Fibroblast of skin of right biceps (primary cell): Measurements from ENCODE around the gene STK10.
A peak's percentile ranks its signal among the peaks of the same experiment; 100 is the strongest.

Experiments used
- DNase-seq: peaks from one replicate; pipeline ENCODE4 v3.0.0-alpha.2; 2013

STK10 gene

GRCh38 chr5:172082180-172082579, 105.8 kb downstream of the STK10 start:
- DNase-seq, result no peak

- DNase-seq, result peak; percentile 47
These were observed 108.1 kb downstream of the STK10 start for GRCh38 chr5:172079876-172080275.

GRCh38 chr5:172078726-172079345, 109.2 kb downstream of the STK10 start:
- DNase-seq, result peak; percentile 38

- no peak for DNase-seq
These were observed 110.2 kb downstream of the STK10 start for GRCh38 chr5:172077664-172078425.

GRCh38 chr5:172076761-172077244, 111.2 kb downstream of the STK10 start:
- DNase-seq, result peak; percentile 81

DNA sequence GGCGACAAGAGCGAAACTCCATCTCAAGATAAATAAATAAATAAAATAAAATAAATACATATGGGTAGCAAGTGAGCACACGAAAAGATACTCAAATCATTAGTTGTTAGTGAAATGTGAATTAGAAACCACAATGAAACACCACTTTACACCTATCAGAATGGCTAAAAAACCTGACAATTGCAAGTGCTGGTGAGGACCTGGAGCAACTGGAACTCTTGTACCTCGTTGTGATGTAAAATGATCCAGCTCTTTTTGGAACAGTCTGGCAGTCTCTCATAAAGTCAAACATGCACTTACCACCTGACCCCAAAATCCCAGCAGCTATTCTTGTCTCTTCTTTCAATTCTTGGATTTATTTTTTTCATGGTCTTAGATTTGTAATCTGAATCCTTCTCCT, 112.4 kb downstream of the STK10 start:
- no peak for DNase-seq

GRCh38 chr5:172074896-172075295, 113.1 kb downstream of the STK10 start:
- peak; percentile 49 for DNase-seq

DNA sequence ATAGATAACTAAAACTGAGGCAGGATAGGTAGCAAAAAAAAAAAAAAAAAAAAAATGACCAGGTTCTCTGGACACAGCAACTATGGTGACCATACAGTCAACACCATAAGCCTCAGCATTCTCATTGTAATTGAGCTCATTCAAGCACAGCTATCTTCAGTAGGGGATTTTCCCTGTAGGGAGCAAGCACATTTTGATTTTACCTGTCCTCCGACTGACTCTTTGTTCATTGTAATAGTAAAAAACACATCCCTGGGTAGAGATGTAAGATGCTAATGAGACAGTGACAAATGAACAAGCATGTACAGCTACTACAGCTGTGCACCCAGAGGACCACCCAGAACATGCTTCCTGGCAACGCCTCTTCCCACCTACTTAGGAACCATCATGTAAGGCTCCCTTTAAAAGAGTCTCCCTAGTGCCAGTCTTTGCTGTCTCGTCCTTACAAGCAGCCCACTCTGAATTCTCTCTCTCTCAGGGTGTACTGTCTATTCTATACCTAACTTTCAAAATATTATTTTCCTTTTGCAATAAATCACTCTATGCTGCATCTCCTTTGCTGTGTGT, 116.6 kb downstream of the STK10 start:
- no peak for DNase-seq

- no peak for DNase-seq
These were observed 122.5 kb downstream of the STK10 start for GRCh38 chr5:172065431-172066065.

- no peak for DNase-seq
These were observed 123.3 kb downstream of the STK10 start for GRCh38 chr5:172064766-172065165.

GRCh38 chr5:172064358-172064757, 123.7 kb downstream of the STK10 start:
- no peak for DNase-seq

DNA sequence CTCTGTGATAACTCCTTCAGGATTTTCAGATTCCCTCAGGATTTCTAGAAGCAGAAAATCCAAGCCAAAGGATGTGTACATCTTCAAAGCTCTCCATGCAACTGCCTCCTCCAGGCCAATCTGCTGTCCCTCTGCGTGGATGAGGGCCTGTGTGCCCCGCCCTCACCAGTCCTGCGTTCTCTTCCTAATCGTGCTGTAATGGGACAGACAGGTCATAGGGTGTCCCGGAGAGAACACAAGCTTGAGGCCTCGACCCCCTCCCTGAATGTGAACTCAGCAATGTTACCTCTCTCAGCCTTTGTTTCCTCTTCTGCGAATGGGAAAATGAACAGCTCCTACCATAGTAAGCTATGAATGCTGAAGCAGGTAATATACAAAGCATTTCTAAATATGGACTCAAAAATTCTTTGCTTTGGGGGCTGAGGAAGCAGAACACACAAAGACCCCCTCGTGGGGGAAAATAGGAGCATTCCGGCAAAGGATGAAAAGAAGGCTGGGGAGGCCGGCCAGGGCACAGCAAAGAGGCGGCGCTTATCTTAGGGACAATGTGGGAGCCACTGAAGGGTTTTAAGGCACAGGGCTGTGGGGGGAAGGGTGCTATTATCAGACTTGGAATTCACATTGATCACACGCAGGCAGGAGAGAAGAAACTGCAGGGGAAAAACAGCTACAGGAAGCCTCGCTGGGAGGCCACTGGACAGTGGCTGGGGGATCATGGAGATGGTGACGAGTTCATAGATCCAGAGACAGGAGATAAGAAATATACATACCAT, 124.4 kb downstream of the STK10 start:
- DNase-seq, result no peak

- DNase-seq, result peak; percentile 17
These were observed 128.3 kb downstream of the STK10 start for GRCh38 chr5:172059661-172060100.

DNA sequence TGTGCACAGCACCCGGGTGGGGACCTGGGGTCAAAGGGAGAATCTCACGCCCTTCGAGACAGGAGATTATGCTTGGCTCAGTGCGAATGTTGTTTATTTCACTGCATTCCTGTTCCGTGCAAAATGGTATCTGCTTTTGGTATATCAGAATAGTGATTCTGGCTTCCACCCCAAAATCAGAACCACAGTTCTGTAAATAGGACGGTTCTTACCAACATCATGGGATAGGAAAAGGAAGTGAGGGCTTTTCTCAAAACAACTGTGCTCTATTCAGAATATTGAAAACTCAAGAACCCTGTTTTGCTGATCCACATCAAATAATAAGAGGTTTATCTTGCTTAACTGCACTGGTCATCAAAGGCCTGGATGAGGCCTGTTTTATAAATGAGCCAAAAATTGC, 129.9 kb downstream of the STK10 start:
- no peak for DNase-seq

DNA sequence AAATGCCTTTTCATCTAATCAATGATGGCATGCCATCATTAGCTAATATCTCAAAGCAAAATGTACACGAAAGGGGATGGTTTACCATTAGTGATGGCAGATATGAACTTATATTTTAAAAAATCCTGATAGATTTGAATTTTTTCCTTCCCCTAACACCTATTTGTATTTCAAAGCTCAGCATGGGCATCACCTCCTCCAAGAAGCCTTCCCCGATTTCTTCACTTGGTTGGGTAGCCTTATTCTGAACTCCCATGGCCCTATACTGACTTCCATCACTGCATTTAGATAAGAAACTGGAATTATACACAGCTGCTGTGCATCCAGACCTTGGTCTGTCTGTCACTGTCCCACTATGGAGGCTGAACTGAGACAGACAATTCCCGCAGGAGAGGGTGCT, 132.0 kb downstream of the STK10 start:
- no peak for DNase-seq

DNA sequence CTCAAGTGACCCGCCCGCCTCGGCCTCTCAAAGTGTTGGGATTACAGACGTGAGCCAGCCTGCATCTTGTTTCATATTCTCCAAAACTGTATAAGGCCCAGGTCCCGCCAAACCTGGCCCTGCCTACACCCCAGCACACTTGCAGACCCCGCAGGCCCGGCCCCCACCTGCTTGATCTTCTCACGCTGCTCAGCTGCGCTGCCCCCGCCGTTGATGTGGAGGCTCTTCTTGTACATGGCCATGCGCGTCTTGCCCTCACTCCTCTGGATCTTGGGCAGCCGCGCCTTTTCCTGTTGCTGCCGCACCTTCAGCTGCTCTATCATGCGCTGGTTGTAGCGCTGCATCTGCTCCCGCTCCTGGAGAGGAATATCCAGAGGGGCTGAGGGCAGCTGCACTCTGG, 132.6 kb downstream of the STK10 start:
- DNase-seq, result no peak

- no peak for DNase-seq
These were observed 133.3 kb downstream of the STK10 start for GRCh38 chr5:172054611-172055153.

DNA sequence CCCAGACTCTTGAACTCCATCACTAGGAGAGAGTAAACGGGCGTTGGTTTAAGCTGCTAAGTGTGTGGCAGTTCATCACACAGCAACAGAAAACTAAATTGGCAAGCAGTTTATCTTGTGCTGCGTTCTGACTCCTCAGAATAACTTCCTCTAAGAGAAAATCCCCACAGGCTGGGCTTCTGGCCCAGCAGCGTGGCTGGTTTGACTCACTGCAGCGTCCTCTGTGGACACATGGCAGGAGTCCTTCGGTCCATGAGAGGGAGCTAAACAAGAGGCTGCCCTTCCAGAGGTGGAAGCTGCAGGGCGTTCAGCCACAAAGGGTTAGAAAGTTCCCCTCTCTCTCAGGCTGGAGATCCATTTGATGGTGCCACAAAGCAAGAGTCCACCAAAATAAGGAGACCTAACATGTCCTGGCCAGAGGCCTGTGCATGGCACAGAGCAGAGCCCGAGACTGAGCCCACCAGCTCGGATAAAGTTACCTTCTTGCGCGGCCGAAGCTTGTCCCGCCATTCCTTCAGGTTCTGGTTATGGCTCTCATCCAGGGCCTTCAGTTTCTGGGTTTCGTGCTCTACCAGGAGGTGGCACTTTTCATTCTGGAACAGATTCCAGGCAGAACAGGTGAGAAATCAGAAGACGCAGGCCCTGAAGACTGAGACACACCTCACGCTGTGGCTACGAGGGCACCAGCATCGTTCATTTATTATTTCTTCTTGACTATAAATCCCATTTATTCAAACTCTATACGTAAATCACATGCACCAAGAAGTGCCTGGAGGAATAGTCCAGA, 135.4 kb downstream of the STK10 start:
- DNase-seq, result peak; percentile 32

DNA sequence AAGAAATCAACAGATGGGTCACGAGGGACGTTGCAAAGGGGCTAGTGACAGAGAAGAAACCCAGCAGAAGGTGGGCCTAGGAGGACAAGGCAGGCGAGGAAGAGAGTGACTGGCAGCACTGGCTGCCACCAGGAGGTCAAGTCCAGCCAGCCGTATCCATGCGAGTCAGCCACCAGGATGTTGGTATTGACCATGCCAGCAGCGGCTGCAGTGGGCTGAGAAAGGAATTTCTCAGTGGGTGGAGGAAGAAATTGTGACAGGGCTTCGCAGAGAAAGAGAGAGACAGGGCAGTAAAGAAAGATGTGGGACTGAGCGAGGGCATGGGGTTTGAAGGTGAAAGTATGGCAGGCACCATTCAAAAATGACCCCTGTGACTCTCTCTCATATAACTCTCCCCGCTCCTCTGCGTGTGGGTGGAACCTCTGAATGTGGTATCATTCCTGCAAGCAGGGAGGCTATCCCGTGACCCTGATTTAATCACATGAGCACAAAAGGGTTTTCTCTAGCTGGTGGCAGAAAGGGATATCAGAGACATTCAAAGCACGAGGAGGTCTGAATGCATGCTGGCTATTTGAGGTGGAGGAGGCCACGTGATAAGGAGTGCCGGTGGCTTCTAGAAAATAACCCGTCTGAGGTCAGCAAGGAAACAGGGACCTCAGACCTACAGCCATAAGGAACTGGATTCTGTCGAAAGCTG, 136.2 kb downstream of the STK10 start:
- no peak for DNase-seq

DNA sequence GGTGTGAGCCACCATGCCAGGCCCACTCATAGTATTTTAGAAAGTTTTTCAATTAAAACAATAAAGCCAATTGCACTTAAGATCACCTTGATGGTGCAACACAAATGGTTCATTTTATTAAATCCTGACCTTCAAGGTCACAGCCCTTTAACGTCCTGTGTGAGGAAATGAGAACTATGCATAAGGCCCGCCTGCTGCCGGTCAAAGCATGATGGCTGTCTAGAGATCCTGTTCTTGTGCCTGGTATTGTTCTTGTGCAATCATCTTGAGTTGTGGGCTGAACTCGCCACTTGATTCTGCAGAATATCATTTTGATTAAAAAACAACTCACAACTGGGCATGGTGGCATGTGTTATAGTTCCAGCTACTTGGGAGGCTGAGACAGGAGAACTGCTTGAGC, 137.9 kb downstream of the STK10 start:
- DNase-seq, result no peak

DNA sequence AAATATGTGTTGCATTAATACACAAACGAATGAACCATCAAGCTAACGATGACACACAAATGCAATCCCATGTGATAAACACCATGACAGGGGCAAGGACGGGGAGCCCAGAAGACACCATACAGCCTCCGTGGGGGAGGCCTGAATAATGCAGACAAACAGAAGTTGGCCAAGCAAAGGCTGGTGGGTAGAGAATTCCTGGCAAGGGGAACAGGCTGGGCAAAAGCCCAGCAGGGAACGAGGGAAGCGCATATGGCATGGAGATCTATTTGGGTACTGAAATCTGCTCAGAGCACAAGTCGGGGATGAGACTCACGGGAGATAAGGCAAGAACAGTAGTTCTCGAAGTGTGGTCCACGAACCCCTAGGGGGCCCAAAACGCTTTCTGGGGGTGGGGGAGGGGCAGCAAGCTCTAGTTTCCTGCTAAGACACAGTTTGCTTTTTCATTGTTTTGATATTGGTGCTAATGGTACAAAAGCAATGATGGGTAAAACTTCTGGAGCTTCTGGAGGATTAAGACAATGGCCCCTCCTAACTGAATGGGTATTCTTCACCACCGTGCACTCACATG, 138.7 kb downstream of the STK10 start:
- no peak for DNase-seq
